ENCODE results near the gene C12orf43.

The C12orf43 gene

DNA sequence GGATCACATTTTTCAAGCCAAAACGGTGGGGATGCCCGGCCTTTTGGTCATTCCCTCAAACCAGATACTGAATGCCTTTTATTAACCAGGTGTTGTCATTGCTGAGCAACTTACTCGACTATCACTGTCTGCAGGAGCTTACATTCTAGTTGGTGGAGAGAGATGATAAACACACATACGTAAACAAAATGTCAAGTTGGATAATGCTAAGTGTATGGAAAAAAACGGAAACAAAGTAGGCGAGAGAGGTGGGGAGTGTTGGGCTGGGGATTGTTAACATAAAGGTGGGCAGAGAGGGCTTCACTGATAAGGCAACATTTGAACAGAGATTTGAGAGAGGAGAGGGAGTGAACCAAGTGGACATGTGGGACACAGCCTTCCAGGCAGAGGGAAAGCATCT, 4.5 kb downstream of the C12orf43 start:
- DNase-seq (no peak), ATAC-seq (no peak)
- Mint-ChIP-seq H3K9me3 (no peaks in the 10 kb centered on the region), H3K4me3 (no peak overlapping the region), H3K27ac (no peak overlapping the region), H3K27me3 (no peaks in the 10 kb centered on the region), H3K4me1 (peaks cover 35% of the 10 kb centered on the region)

- H3K4me1 Mint-ChIP-seq, result peaks cover 29% of the 10 kb centered on the region
- ATAC-seq, result no peak
Observed at GRCh38 chr12:121010860-121011259, 5.4 kb downstream of the C12orf43 start.

GRCh38 chr12:121009741-121010140, 6.5 kb downstream of the C12orf43 start:
- H3K4me3 Mint-ChIP-seq, result no peak overlapping the region
- peaks cover 25% of the 10 kb centered on the region for H3K4me1 Mint-ChIP-seq
- H3K27me3 Mint-ChIP-seq, result no peaks in the 10 kb centered on the region
- H3K9me3 Mint-ChIP-seq, result no peaks in the 10 kb centered on the region
- ATAC-seq (peak; percentile 42), DNase-seq (no peak)
- no peak overlapping the region for H3K27ac Mint-ChIP-seq

More at GRCh38 chr12:121010860-121011259, 5.4 kb downstream of the C12orf43 start:
- H3K27me3 Mint-ChIP-seq, result no peaks in the 10 kb centered on the region
- no peak overlapping the region for H3K4me3 Mint-ChIP-seq
- H3K27ac Mint-ChIP-seq, result peak overlapping the region in 1 of 2 donors; percentile 92
- H3K9me3 Mint-ChIP-seq, result no peaks in the 10 kb centered on the region
- no peak for DNase-seq

DNA sequence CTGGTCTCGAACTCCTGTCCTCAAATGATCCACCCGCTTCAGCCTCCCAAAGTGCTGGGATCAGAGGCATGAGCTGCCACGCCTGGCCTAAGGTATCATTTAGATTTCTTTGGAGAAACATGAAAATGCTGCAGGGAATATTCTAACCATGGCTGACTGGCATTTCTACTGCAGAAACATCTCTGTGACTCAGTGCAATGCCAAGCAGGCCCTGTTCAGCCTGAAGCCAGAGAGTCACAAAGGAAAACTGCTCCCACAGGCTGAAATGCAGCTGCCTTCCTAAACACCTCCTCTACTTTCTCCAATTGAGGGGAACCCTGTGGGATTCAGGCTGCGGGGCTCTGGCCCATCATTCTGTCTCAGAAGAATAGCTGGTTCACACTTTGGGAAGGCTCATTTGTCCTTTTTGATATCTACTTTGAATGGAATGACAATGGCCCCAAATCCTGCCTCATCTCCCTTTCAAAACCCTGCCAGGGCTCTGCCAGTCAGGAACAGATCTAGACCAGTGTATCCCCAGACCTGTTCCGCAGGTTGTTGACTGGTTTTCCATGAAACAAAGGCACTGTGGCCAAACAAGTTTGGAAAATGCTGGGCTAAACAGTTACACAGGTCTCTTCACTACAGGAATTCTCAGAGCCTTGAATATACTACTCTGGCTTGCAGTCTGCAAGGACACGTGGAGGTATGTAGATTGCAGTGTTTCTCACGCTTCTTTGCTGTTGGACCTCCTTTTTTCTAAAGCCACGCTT, 7.8 kb downstream of the C12orf43 start:
- Mint-ChIP-seq H3K27ac (peak overlapping the region in 1 of 2 donors; percentile 67), H3K27me3 (no peaks in the 10 kb centered on the region), H3K4me1 (peaks cover 19% of the 10 kb centered on the region), H3K9me3 (no peaks in the 10 kb centered on the region), H3K4me3 (no peak overlapping the region)
- ATAC-seq (no peak), DNase-seq (no peak)

GRCh38 chr12:121005346-121005815, 10.9 kb downstream of the C12orf43 start:
- peaks cover 14% of the 10 kb centered on the region for H3K4me1 Mint-ChIP-seq
- DNase-seq (peak; percentile 62 to 66), ATAC-seq (peak; percentile 73)
- H3K27me3 Mint-ChIP-seq, result no peaks in the 10 kb centered on the region
- H3K9me3 Mint-ChIP-seq, result no peaks in the 10 kb centered on the region
- no peak overlapping the region for H3K4me3 Mint-ChIP-seq
- H3K27ac Mint-ChIP-seq, result peak overlapping the region in 1 of 2 donors; percentile 92

DNA sequence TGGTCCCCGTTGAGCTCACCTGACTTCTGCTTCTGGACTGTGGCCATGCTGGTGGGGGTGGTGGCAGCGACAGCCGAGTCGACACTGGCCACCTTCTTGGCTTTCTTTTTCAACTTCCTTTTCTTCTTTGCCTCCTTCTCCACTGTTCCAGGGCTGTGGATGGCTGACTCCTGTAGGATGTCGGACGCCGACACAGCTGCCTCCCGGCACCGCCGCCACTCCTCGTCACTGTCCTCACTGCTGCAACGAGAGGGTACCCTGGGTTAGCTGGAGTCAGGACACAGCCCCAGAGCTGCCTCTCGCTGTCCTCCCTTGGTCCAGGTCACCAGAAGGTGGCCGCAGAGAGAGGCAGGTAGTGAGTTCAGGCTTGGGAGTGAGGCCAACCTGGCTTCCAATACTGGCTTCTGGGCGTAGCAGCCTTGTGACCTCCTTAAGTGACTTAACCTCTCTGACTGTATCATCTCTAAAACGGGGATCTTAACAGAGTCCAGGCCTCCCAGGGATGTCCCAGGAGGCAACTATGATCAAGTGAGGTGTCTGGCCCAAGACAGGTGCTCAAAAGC, 12.0 kb downstream of the C12orf43 start:
- peak overlapping the region in 1 of 2 donors; percentile 39 for H3K27ac Mint-ChIP-seq
- ATAC-seq, result no peak
- no peak overlapping the region for H3K4me3 Mint-ChIP-seq
- H3K27me3 Mint-ChIP-seq, result no peaks in the 10 kb centered on the region
- no peak for DNase-seq
- no peaks in the 10 kb centered on the region for H3K9me3 Mint-ChIP-seq
- H3K4me1 Mint-ChIP-seq, result peaks cover 14% of the 10 kb centered on the region

- ATAC-seq (no peak), DNase-seq (no peak)
- Mint-ChIP-seq H3K9me3 (no peaks in the 10 kb centered on the region), H3K27me3 (no peaks in the 10 kb centered on the region), H3K27ac (no peak overlapping the region), H3K4me3 (no peak overlapping the region), H3K4me1 (peaks cover 14% of the 10 kb centered on the region)
Observed at GRCh38 chr12:121003650-121004049, 12.6 kb downstream of the C12orf43 start.

DNA sequence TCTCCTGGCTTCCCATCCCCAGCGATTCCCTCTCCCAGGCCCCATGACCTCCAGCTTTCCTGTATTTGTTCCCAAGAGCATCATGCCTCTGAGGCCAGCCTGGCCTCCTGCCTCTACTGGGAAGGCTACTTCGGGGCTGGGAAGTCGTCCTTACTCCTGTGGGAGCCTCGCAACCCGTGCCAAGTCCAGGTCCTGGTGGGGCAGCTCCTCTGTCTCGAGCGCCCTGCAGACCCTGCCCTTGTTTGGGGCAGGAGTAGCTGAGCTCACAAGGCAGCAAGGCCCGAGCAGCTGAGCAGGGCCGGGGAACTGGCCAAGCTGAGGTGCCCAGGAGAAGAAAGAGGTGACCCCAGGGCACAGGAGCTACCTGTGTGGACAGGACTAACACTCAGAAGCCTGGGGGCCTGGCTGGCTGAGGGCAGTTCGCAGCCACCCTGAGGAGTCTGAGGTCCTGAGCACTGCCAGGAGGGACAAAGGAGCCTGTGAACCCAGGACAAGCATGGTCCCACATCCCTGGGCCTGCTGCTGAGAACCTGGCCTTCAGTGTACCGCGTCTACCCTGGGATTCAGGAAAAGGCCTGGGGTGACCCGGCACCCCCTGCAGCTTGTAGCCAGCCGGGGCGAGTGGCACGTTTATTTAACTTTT, 14.3 kb downstream of the C12orf43 start:
- H3K27me3 Mint-ChIP-seq, result no peaks in the 10 kb centered on the region
- ATAC-seq (no peak), DNase-seq (no peak)
- H3K4me1 Mint-ChIP-seq, result peaks cover 14% of the 10 kb centered on the region
- H3K4me3 Mint-ChIP-seq, result no peak overlapping the region
- H3K9me3 Mint-ChIP-seq, result no peaks in the 10 kb centered on the region
- peak overlapping the region; percentile 91 to 92 for H3K27ac Mint-ChIP-seq

- ATAC-seq, result peak; percentile 6
- Mint-ChIP-seq H3K4me1 (peaks cover 14% of the 10 kb centered on the region), H3K27me3 (no peaks in the 10 kb centered on the region), H3K27ac (no peak overlapping the region), H3K9me3 (no peaks in the 10 kb centered on the region), H3K4me3 (no peak overlapping the region)
- DNase-seq, result no peak
Observed at GRCh38 chr12:121001060-121001459, 15.2 kb downstream of the C12orf43 start.

DNA sequence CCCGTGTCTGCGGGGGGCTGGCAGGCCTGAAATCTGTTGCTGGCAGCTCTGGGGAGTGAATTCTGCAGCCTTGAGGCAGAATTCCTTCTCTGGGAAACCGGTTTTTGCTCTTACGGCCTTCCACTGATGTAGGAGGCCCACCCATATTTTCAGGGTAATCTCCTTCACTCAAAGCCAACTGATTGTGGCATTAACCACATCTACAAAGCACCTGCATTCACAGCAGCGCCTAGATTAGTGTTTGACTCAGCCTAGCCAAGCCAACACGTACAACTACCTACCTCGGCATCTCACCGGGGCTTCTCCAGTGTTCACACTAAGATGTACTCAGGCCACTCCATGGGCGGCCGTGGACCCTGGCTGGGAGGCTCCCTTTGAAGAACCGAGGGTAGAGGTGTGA, 15.8 kb downstream of the C12orf43 start:
- H3K4me3 Mint-ChIP-seq, result no peak overlapping the region
- no peak for ATAC-seq

GRCh38 chr12:120999191-121000120, 16.8 kb downstream of the C12orf43 start:
- H3K9me3 Mint-ChIP-seq, result peaks cover 10 to 11% of the 10 kb centered on the region in 2 donors
- peaks cover 6% of the 10 kb centered on the region for H3K4me1 Mint-ChIP-seq
- DNase-seq, result no peak
- peaks cover 14% of the 10 kb centered on the region for H3K27me3 Mint-ChIP-seq
- no peak overlapping the region for H3K27ac Mint-ChIP-seq
- H3K4me3 Mint-ChIP-seq, result no peak overlapping the region
- peak; percentile 20 for ATAC-seq

More for the DNA sequence above, 15.8 kb downstream of the C12orf43 start:
- H3K27me3 Mint-ChIP-seq, result peaks cover 3% of the 10 kb centered on the region
- H3K9me3 Mint-ChIP-seq, result peaks cover 0 to 2% of the 10 kb centered on the region in 2 donors
- DNase-seq, result no peak
- H3K4me1 Mint-ChIP-seq, result peaks cover 12% of the 10 kb centered on the region
- H3K27ac Mint-ChIP-seq, result peak overlapping the region in 1 of 2 donors; percentile 59

DNA sequence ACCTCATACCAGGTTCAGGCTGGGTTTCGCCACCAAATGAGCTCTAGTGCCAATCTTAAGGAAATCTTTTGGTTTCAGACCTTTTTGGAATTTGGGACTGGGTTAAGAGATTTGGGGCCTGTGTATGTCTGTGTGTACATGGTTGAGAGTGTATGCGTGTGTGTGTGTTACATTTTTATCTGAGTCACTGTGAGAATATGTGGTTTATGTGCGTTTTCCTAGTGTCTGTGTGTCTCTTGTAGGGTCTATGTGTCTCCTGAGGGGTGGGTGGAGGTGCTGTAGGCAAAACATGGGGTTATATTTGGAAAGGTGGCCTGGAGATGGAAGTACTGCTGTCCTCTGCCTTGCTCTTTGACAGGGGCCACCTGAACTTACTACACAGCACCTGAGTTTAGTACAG, 17.9 kb downstream of the C12orf43 start:
- DNase-seq (no peak), ATAC-seq (no peak)
- H3K27ac Mint-ChIP-seq, result no peak overlapping the region
- H3K4me3 Mint-ChIP-seq, result no peak overlapping the region
- H3K4me1 Mint-ChIP-seq, result peaks cover 6% of the 10 kb centered on the region
- H3K9me3 Mint-ChIP-seq, result peaks cover 10 to 11% of the 10 kb centered on the region in 2 donors
- peaks cover 16% of the 10 kb centered on the region for H3K27me3 Mint-ChIP-seq

GRCh38 chr12:120997448-120997847, 18.8 kb downstream of the C12orf43 start:
- H3K4me1 Mint-ChIP-seq, result peaks cover 6% of the 10 kb centered on the region
- no peak overlapping the region for H3K27ac Mint-ChIP-seq
- DNase-seq (no peak), ATAC-seq (no peak)
- H3K4me3 Mint-ChIP-seq, result no peak overlapping the region
- peaks cover 23% of the 10 kb centered on the region for H3K27me3 Mint-ChIP-seq
- peaks cover 10 to 11% of the 10 kb centered on the region in 2 donors for H3K9me3 Mint-ChIP-seq

GRCh38 chr12:120996133-120996746, 20.0 kb downstream of the C12orf43 start:
- Mint-ChIP-seq H3K4me3 (no peak overlapping the region), H3K4me1 (peaks cover 4% of the 10 kb centered on the region), H3K27me3 (peaks cover 23% of the 10 kb centered on the region), H3K27ac (no peak overlapping the region), H3K9me3 (peaks cover 10 to 11% of the 10 kb centered on the region in 2 donors)
- ATAC-seq, result no peak
- no peak for DNase-seq

Data from stimulated activated naive CD8-positive, alpha-beta T cell treated with anti-CD3 and anti-CD28 coated beads, Interleukin-15, amount 100 ng/mL, for 72 hours (primary cell).